K562 (cell line): ENCODE results near the gene UBE2D2. TPM values are rescaled to one million over a fixed set of nuclear protein-coding genes. Genes with fewer than 3 reads are reported as not detected.

Experiments used
- ATAC-seq: fragments of 200-7000 bp; cut with Tn5 transposase; 3 replicates; pipeline ENCODE4 v1.9.1; 2020; ENCODE audit warnings: moderate library complexity
- BruUV-seq: library from RNA; stranded (reverse); fragments of 400-500 nt; replicated peaks from 2 replicates; lab custom pipeline; 2021; lab: Mats Ljungman, UMichigan
- CTCF ChIA-PET: fragments of 300-600 bp; formaldehyde crosslinking; extraction: SDS; loops from one replicate; lab custom pipeline; 2021; ENCODE audit warnings: low intra/inter-chr PET ratio; lab: Yijun Ruan, JAX
- POLR2A ChIA-PET: fragments of 300-600, 350-650 bp; sonication (Branson Sonifier 250); formaldehyde crosslinking; extraction: SDS; loops from one replicate; lab custom pipeline; 2021; ENCODE audit warnings: antibody characterized with exemption, inconsistent platforms; lab: Yijun Ruan, JAX
- DNase-seq, 4 experiments: peaks; one replicate each; pipeline versions ENCODE4 v3.0.0 to v3.0.0-alpha.2; 2011 to 2018; ENCODE audit warnings: low spot score in 3 of 4, mixed read lengths in 3 of 4; ENCODE audit errors: extremely low read depth in 1 of 4
- FAIRE-seq: peaks from 2 replicates; lab custom pipeline; 2011; peaks lifted over from hg19 to GRCh38; lab: Jason Lieb, UNC
- H2AFZ ChIP-seq: 2 replicates; pipeline ENCODE4 v1.6.0; 2011; ENCODE audit warnings: low read depth, low read length, control low read depth, inconsistent platforms
- H3K27ac ChIP-seq: fragments of 200-600 bp; 3 replicates; pipeline ENCODE4 v1.8.0; 2011; ENCODE audit warnings: low read depth, mild to moderate bottlenecking, control low read depth, inconsistent platforms, low read length, moderate library complexity, mixed read lengths; ENCODE audit errors: extremely low read depth
- H3K27me3 ChIP-seq, 2 experiments: fragments of 300-600 bp in 1 of 2; 2 replicates in 1 of 2; 3 replicates in 1 of 2; pipeline versions ENCODE4 v1.6.0 to v1.8.0; 2011; ENCODE audit warnings: inconsistent platforms in 2 of 2, low read length in 2 of 2, mild to moderate bottlenecking in 1 of 2, mixed read lengths in 1 of 2, moderate library complexity in 1 of 2; ENCODE audit not compliant: control insufficient read depth in 2 of 2, insufficient read depth in 2 of 2
- H3K36me3 ChIP-seq: fragments of 300-600 bp; 3 replicates; pipeline ENCODE4 v1.8.0; 2011; ENCODE audit warnings: mild to moderate bottlenecking, low read length, inconsistent platforms; ENCODE audit not compliant: control insufficient read depth, insufficient read depth
- H3K4me1 ChIP-seq, 2 experiments: fragments of 200-600 bp in 1 of 2; replicated peaks in 1 of 2; 2 replicates in 1 of 2; 3 replicates in 1 of 2; pipeline versions ENCODE4 v1.5.1 to v1.8.0; 2011; ENCODE audit warnings: inconsistent platforms in 2 of 2, low read length in 2 of 2, mild to moderate bottlenecking in 1 of 2, mixed read lengths in 1 of 2, moderate library complexity in 1 of 2; ENCODE audit not compliant: control insufficient read depth in 2 of 2, insufficient read depth in 2 of 2
- H3K4me2 ChIP-seq: 2 replicates; pipeline ENCODE4 v1.6.1; 2011; ENCODE audit warnings: low read length, control low read depth, inconsistent platforms, mixed read lengths; ENCODE audit not compliant: insufficient read depth
- H3K4me3 ChIP-seq: fragments of 200-600 bp; sonication (generic), shearing (Covaris generic); 2 replicates; pipeline ENCODE4 v1.5.1; 2016; ENCODE audit warnings: control low read depth, inconsistent platforms
- H3K79me2 ChIP-seq: fragments of 200-600 bp; 3 replicates; pipeline ENCODE4 v1.8.0; 2011; ENCODE audit warnings: low read length, inconsistent platforms; ENCODE audit not compliant: control insufficient read depth, insufficient read depth
- H3K9ac ChIP-seq, 2 experiments: 2 replicates each; pipeline versions ENCODE4 v1.6.0 to v1.6.1; 2011; ENCODE audit warnings: low read depth in 2 of 2, low read length in 2 of 2, control low read depth in 1 of 2, inconsistent platforms in 1 of 2, mild to moderate bottlenecking in 1 of 2, mixed read lengths in 1 of 2; ENCODE audit not compliant: insufficient read depth in 1 of 2
- H3K9me1 ChIP-seq: one replicate; pipeline ENCODE4 v1.6.0; 2011; ENCODE audit warnings: inconsistent platforms, mild to moderate bottlenecking, low read length, moderate library complexity; ENCODE audit not compliant: control insufficient read depth, insufficient read depth
- H3K9me3 ChIP-seq: replicated peaks from 2 replicates; pipeline ENCODE4 v1.5.1; 2011; ENCODE audit warnings: low read depth, low read length, inconsistent platforms; ENCODE audit not compliant: control insufficient read depth, insufficient read depth
- H4K20me1 ChIP-seq: replicated peaks from 2 replicates; pipeline ENCODE4 v1.6.1; 2011; ENCODE audit warnings: low read length, inconsistent platforms, mixed read lengths; ENCODE audit not compliant: control insufficient read depth, insufficient read depth
- HMG20B ChIP-seq: fragments of 250-450 bp; sonication (Bioruptor Pico); IDR thresholded peaks from 2 replicates; pipeline ENCODE4 v1.5.0; 2021; ENCODE audit warnings: mild to moderate bottlenecking
- RBM22 ChIP-seq: fragments of 200-400 bp; formaldehyde crosslinking; IDR thresholded peaks from 2 replicates; pipeline ENCODE4 v1.6.1; 2018; ENCODE audit warnings: low read length, low read depth; ENCODE audit not compliant: poor library complexity, severe bottlenecking
- ZNF263 ChIP-seq: sonication (generic); formaldehyde crosslinking; IDR thresholded peaks from 2 replicates; pipeline ENCODE4 v1.8.0; 2022; ENCODE audit warnings: mild to moderate bottlenecking, missing genetic modification reagents, borderline replicate concordance
- ZNF324 ChIP-seq: fragments of 250-450 bp; sonication (Bioruptor Pico); IDR thresholded peaks from 2 replicates; pipeline ENCODE4 v1.4.0; 2020; ENCODE audit warnings: mild to moderate bottlenecking
- WGBS: fragments of 100-300 bp; shearing (Covaris generic); methylation state at CpG from one replicate; pipeline ENCODE4 v1.1.6; 2016; ENCODE audit warnings: low coverage, mixed read lengths; ENCODE audit not compliant: insufficient coverage; ENCODE audit errors: missing lambda C conversion rate; 5-methylcytosine and 5-hydroxymethylcytosine counted together
- in situ Hi-C: fragments of 300-500 bp; cut with MboI; formaldehyde crosslinking; loops from 4 replicates; pipeline ENCODE4 v1.15.0; 2018; ENCODE audit warnings: inconsistent platforms, mixed read lengths
- intact Hi-C: fragments of 100-400 bp; cut with micrococcal nuclease; formaldehyde crosslinking; loops from 2 replicates; pipeline ENCODE4 v1.14.2; 2022
- polyA plus RNA-seq, 8 experiments: library from polyadenylated mRNA; depleted of rRNA in 4 of 8; stranded (reverse) in 5 of 8; unstranded in 3 of 8; fragments of >200 nt; fragmentation: Nextera tagmentation in 2 of 8; fragmentation: Illumina TruSeq in 1 of 8; extraction: Ambion mirVana in 2 of 8; extraction: Trizol in 1 of 8; gene quantifications; 2 replicates each; pipeline versions ENCODE4 v1.2.1 to v1.2.3, GENCODE V29; 2011 to 2014; ENCODE audit warnings: inconsistent platforms in 1 of 8, missing spikeins in 1 of 8
- total RNA-seq, 7 experiments: library from RNA; depleted of rRNA in 6 of 7; stranded (reverse); fragments of >200 nt in 6 of 7; fragmentation: Illumina TruSeq in 2 of 7; extraction: Trizol in 2 of 7; gene quantifications; 2 replicates each; pipeline versions ENCODE4 v1.2.1 to v1.2.3, GENCODE V29; 2011 to 2021; ENCODE audit warnings: low replicate concordance in 1 of 7

UBE2D2 gene
- total and polyA plus RNA-seq, 9 of the 15 experiments (the other 6 are each of a cell fraction or from before 2014, with no cell fraction given) = 53.6 to 198 (median 122) TPM

DNA sequence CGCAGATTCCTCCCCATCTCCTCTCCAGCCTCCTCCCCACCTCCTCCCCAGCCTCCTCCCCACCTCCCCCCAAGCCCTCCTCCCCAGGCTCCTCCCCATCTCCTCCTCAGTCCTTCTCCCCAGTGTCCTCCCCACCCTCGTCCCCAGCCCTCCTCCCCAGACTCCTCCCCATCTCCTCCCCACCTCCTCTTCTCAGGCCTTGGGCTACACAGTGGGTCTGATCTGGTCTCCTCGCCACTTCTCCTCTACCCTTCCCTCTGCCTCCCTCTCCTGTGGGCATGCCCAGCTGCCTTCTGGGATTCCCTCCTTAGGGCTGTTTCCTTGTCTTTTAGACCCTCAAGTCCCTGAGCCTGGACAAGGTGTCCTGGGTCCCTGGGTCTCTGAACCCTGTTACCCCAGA, 115.3 kb downstream of the UBE2D2 start:
- peaks cover 58% of the 10 kb centered on the region; the same call in 2 of the 3 replicates for H3K36me3 ChIP-seq
- no peak overlapping the region for H3K4me2 ChIP-seq
- FAIRE-seq (no peak), ATAC-seq (no peak), DNase-seq (peak in 2 of 4 experiments; percentile 45 to 52)
- H3K9ac ChIP-seq = no peak overlapping the region
- H4K20me1 ChIP-seq = peaks cover 48% of the 10 kb centered on the region
- H3K9me3 ChIP-seq = no peaks in the 10 kb centered on the region
- ChIA-PET POLR2A (interaction anchor here (0.7 to 1.7 kb wide), 3 partner anchors 9 to 11 kb away, joined by 3 to 5 read pairs (median 5); no protein-coding TSS in a partner anchor), CTCF (no interaction called here)
- 100% methylated on average over 1 of the region's 3 CpGs for WGBS
- no peak overlapping the region for H2AFZ ChIP-seq
- peaks cover 90% of the 10 kb centered on the region for H3K79me2 ChIP-seq
- BruUV-seq = no TSS peak
- TF ChIP-seq HMG20B (CRISPR knock-in tag) = no peak
- 0 out of 2 replicates have a peak, but pooled peaks have one; percentile 2 for TF ChIP-seq ZNF263 (CRISPR knock-in tag)
- TF ChIP-seq RBM22 = no peak
- TF ChIP-seq ZNF324 (CRISPR knock-in tag) = no peak
- H3K4me1 ChIP-seq = peaks cover 31 to 67% of the 10 kb centered on the region in 2 experiments
- H3K4me3 ChIP-seq = no peak overlapping the region
- H3K9me1 ChIP-seq = peaks cover 3% of the 10 kb centered on the region
- in situ Hi-C loops (no loop called here), intact Hi-C loops (no loop called here)
- no peak overlapping the region for H3K27ac ChIP-seq
- H3K27me3 ChIP-seq = no peaks in the 10 kb centered on the region
